NCI-H2081 (cell line): ENCODE data around the gene NCOR2.
"Not testable (repeated sequence)": the region's sequence is repeated elsewhere in the genome, so short reads cannot be mapped to it uniquely, and the experiment has no call there.

Source experiments
- DNase-seq, 2 experiments: peaks; one replicate each; lab custom pipeline; 2025; lab: John Stamatoyannopoulos, UW

NCOR2 gene

GRCh38 chr12:124601706-124602105 is 34.3 kb upstream of the NCOR2 start:
- no peak for DNase-seq

DNA sequence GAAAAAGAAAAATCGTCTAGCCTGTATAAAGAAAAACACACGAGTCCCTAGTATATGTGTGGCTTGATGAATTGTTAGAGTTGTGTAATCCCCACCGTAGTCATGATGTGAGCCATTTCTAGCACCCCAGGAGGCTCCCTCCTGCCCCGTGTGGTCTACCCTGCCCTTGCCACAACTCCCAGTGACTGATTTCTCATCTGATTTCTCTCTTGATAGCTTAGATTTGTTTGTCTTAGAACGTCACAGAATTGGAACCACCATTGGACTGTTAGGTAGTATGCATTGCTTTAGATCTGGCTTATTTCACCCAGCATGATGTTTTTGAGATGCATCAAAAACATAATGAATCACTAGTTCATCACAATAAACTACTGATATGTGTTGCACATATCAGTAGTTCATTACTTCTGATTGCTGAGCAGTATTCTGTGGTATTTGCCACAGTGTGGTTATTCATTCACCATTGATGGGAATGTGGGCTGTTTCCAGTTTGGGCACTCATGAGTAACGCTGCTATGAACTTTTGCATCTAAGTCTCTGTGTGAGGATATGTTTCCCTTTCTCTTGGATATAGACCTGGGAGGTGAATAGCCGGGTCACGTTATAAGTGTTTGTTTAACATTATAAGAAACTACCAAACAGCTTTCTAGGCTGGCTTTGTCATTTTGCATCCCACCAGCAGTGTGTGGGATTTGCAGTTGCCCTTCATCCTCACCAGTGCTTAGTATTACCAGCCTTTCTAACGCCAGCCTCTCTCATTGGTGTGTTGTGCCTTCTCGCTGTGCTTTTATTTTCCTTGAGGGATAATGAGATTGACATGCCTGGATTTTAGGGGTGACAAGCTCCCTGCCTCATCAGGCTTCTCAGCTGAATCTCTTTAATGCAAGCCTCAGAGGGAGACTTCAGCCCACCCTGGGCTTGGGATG is 31.9 kb upstream of the NCOR2 start:
- no peak for DNase-seq

DNA sequence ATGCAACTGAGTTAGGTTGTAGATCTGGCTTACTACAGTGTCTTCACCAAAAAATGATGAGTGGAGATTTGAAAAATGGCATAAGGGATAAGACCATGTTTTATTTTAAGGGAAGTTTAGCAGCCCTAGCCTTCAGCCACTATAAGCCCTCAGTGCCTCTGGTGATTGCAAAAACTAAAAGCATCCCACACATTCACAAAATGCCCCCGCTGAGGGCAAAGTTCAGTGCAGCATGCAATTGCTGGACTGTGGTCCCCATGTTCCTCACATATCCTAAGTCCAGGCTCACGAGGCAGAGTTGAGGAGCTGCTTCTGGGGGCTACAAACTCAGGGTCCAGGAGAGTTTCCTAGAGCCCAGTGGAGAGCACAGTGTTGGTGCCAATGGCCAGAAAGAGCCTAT is 29.6 kb upstream of the NCOR2 start:
- DNase-seq, result no peak

DNA sequence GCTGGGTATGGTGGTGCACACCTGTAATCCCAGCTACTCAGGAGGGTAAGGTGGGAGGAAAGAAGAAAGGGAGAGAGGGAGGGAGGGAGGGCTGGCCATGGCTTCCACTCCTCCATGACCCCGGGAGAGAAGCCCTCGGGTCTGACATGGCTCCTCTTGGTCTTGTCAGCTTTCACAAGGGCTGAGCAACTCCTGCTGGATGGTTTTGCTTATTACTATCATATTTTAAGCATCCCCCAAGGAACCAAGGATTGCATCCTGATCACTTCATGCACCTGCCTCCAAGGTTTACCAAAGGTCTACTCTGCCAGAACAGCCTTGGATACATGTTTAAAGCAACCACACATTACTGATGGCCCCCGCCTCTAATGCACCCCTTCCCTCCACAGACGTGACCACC is 28.0 kb upstream of the NCOR2 start:
- DNase-seq, result no peak

- no peak for DNase-seq
These were observed 27.4 kb upstream of the NCOR2 start for GRCh38 chr12:124594851-124595250.

DNA sequence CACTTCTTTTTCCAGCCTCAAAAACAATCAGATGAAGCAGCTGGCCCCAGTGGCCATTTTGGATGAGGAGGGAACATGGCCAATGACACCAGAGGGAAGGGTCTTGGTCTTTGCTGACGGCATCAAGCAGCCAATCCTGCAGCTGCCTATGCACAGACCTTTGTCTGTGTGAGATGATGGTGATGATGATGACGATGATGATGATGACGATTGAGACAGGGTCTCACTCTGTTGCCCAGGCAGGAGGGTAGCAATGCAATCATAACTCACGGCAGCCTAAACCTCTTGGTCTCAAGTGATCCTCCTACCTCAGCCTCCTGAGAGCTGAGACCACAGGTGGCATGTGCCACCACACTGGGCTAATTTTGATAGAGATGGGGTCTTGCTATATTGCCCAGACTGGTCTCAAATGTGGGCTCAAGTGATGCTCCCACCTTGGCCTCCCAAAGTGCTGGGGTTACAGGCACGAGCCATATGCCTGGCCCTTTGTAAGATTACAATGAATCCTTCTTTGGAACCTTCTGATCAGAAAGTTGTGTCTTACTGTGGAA is 26.5 kb upstream of the NCOR2 start:
- no peak for DNase-seq

GRCh38 chr12:124593176-124593575 is 25.8 kb upstream of the NCOR2 start:
- DNase-seq, result no peak

- DNase-seq, result no peak
These were observed 25.2 kb upstream of the NCOR2 start for GRCh38 chr12:124592481-124593160.

- no peak for DNase-seq
These were observed 24.6 kb upstream of the NCOR2 start for GRCh38 chr12:124592050-124592449.

DNA sequence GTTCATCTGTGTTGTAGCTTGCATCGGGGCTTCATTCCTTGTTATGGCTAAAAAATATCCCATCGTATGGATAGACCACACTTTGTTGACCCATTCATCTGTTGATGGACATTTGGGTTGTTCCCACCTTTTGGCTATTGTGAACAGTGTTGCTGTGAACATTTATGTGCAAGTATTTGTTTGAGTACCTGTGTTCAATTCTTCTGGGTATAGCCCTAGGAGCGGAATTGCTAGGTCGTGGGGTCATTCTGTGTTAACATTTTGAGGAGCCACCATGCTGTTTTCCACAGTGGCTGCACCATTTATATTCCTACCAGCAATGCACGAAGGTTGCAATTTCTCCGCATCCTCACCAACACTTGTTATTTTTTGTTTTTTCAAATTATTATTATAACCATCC is 23.0 kb upstream of the NCOR2 start:
- no peak for DNase-seq

DNA sequence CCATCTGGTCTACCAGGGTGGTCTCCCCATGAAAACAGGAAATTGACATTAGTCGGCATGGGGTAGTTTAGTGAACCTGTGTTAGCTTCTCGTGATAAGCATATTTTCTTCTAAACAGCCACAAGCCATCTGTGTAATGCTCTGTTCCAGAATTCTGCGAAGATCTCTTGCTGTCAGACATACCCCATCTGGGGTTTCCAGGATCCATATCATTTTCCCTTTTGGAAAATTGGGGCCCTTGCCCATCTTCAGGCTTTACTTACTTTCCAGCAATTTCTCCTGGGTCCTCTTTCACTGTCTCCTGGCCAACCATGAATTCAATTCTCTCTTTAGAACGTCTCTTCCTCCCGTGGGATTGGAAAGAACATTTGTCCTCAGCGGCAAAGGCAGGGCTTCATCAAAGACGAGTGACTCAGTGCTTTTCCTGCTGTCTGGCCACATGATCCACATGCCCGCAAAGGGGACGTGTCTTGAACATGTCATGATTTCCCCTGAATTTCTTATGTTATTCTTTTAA is 21.4 kb upstream of the NCOR2 start:
- DNase-seq, result no peak

- DNase-seq, result no peak
These were observed 20.7 kb upstream of the NCOR2 start for GRCh38 chr12:124588018-124588634.

- DNase-seq, result peak; percentile 63 to 90
These were observed 19.3 kb upstream of the NCOR2 start for GRCh38 chr12:124586756-124587155.

DNA sequence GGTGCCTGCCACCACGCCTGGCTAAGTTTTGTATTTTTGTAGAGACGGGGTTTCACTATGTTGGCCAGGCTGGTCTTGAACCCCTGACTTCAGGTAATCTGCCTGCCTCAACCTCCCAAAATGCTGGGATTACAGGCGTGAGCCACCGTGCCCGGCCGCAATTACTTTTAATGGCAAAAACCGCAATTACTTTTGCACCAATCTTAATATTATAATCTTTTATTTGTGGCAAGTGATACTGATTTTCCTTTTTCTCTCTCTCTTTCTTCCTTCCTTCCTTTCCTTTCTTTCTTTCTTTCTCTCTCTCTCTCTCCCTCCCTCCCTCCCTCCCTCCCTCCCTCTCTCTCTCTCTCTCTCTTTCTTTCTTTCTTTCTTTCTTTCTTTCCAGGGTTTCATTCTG is 17.1 kb upstream of the NCOR2 start:
- DNase-seq, result not testable (repeated sequence)

GRCh38 chr12:124583854-124584253 is 16.4 kb upstream of the NCOR2 start:
- DNase-seq, result no peak

DNA sequence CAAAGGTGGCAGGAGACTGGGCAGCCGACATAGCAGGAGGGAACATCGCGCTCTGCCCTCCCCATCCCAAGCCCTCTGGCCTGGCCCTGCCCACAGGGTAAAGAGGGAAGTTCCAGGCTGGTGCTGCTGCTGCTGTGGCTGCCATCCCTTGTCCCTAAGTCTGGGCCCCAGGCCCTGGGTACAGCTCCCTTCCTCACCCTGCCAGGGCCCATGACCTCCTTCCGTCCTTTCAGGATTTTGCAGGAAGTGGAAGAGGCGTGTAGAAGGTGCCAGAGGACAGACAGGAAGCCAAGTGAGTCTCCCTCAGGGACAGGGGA is 14.7 kb upstream of the NCOR2 start:
- no peak for DNase-seq

GRCh38 chr12:124581307-124582107 is 14.1 kb upstream of the NCOR2 start:
- DNase-seq, result no peak

- no peak for DNase-seq
These were observed 12.6 kb upstream of the NCOR2 start for GRCh38 chr12:124579921-124580517.

GRCh38 chr12:124578854-124579253 is 11.4 kb upstream of the NCOR2 start:
- DNase-seq, result no peak

- no peak for DNase-seq
These were observed 11.0 kb upstream of the NCOR2 start for GRCh38 chr12:124578445-124578844.

DNA sequence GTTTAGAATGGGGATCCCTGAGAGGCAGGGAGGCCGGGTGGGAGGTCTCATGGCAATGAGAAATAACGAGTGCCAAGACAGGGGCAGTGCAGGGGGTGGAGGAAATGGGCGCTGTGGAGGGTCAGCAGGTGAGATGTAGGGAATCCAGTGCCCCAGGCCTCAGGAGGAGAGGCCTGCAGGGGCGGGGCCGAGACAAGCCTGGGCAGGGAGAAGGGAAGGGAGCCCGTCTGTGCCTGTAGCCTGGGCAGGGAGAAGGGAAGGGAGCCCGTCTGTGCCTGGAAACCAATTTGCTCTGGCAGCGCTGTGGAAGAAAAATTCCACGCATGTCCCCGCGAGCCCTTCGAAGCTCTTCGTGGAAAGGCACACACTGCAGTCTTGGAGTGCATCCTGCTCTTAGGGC is 10.6 kb upstream of the NCOR2 start:
- DNase-seq, result no peak
